GM18858 (cell line): ENCODE measurements around the gene DPF1.

Experiments used
- ATAC-seq: cut with Tn5 transposase; IDR thresholded peaks from one replicate; pipeline ENCODE4 v1.9.1; 2021; ENCODE audit not compliant: unreplicated experiment

DPF1 gene

GRCh38 chr19:38201731-38202130 is 22.3 kb downstream of the DPF1 start:
- no peak for ATAC-seq

- ATAC-seq = no peak
Measured at GRCh38 chr19:38199340-38199739, 24.7 kb downstream of the DPF1 start.

GRCh38 chr19:38197937-38198704 is 25.9 kb downstream of the DPF1 start:
- no peak for ATAC-seq

- no peak for ATAC-seq
Measured at GRCh38 chr19:38196948-38197656, 26.9 kb downstream of the DPF1 start.

GRCh38 chr19:38196245-38196837 is 27.7 kb downstream of the DPF1 start:
- no peak for ATAC-seq

- ATAC-seq = no peak
Measured at GRCh38 chr19:38195237-38195636, 28.8 kb downstream of the DPF1 start.

- no peak for ATAC-seq
Measured at GRCh38 chr19:38194061-38194701, 29.8 kb downstream of the DPF1 start.

GRCh38 chr19:38193445-38193844 is 30.6 kb downstream of the DPF1 start:
- ATAC-seq = no peak

GRCh38 chr19:38191747-38192146 is 32.3 kb downstream of the DPF1 start:
- ATAC-seq = no peak

- no peak for ATAC-seq
Measured at GRCh38 chr19:38190793-38191192, 33.2 kb downstream of the DPF1 start.

- ATAC-seq = no peak
Measured at GRCh38 chr19:38190061-38190460, 34.0 kb downstream of the DPF1 start.

GRCh38 chr19:38185562-38185961 is 38.5 kb downstream of the DPF1 start:
- no peak for ATAC-seq

GRCh38 chr19:38184815-38185214 is 39.2 kb downstream of the DPF1 start:
- ATAC-seq = no peak

- no peak for ATAC-seq
Measured at GRCh38 chr19:38183251-38183897, 40.6 kb downstream of the DPF1 start.

- ATAC-seq = no peak
Measured at GRCh38 chr19:38182536-38183210, 41.3 kb downstream of the DPF1 start.

- no peak for ATAC-seq
Measured at GRCh38 chr19:38180071-38180470, 44.0 kb downstream of the DPF1 start.

GRCh38 chr19:38175422-38175821 is 48.6 kb downstream of the DPF1 start:
- ATAC-seq = no peak

- no peak for ATAC-seq
Measured at GRCh38 chr19:38173291-38174041, 50.6 kb downstream of the DPF1 start.

GRCh38 chr19:38172001-38172400 is 52.0 kb downstream of the DPF1 start:
- no peak for ATAC-seq

- ATAC-seq = no peak
Measured at GRCh38 chr19:38170334-38170733, 53.7 kb downstream of the DPF1 start.
